ENCODE measurements around the gene TRIL.

The TRIL gene, protein sequence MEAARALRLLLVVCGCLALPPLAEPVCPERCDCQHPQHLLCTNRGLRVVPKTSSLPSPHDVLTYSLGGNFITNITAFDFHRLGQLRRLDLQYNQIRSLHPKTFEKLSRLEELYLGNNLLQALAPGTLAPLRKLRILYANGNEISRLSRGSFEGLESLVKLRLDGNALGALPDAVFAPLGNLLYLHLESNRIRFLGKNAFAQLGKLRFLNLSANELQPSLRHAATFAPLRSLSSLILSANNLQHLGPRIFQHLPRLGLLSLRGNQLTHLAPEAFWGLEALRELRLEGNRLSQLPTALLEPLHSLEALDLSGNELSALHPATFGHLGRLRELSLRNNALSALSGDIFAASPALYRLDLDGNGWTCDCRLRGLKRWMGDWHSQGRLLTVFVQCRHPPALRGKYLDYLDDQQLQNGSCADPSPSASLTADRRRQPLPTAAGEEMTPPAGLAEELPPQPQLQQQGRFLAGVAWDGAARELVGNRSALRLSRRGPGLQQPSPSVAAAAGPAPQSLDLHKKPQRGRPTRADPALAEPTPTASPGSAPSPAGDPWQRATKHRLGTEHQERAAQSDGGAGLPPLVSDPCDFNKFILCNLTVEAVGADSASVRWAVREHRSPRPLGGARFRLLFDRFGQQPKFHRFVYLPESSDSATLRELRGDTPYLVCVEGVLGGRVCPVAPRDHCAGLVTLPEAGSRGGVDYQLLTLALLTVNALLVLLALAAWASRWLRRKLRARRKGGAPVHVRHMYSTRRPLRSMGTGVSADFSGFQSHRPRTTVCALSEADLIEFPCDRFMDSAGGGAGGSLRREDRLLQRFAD

DNA sequence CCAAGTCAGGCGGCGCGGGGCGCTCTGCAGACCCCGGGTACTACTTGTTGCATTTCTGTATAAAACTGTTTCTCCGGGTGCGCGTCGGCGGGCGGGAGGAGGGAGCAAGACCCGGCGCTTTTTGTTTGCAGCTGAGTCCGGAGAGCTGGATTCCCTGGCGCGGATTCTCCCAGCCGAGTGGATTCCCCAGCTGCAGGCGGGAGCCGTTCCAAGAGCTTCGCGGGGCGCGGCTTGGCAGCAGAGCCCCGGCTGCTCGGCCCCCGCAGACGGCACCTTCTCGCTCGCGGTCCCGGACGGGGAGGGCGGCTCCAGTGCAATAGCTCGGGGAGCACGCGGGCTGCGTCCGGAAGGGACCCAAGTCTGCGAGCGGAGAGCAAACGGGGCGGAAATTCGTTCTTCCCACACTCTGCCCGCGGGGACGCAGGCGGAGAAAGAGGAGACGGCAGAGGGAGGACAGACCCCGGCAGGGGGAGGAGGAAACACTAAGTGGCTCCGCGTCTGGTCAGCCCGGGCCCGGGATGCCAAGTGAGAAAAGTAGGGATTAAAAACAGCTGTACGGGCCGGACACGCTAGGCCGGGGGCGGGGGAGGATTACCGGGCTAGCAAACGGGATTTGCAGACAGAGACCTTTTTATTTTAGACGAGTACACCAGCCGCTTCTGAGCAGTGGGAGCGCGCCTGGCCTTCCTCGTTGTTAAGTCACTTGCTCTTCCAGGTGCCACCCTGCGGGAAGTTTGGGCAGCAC lies at the start of gene TRIL:
Gene TRIL, minus strand, starts transcription at position 96 of the 745 bp plus-strand sequence. CDS start 284 bp downstream, outside the sequence.
- TF ChIP-seq, protein P1, sequence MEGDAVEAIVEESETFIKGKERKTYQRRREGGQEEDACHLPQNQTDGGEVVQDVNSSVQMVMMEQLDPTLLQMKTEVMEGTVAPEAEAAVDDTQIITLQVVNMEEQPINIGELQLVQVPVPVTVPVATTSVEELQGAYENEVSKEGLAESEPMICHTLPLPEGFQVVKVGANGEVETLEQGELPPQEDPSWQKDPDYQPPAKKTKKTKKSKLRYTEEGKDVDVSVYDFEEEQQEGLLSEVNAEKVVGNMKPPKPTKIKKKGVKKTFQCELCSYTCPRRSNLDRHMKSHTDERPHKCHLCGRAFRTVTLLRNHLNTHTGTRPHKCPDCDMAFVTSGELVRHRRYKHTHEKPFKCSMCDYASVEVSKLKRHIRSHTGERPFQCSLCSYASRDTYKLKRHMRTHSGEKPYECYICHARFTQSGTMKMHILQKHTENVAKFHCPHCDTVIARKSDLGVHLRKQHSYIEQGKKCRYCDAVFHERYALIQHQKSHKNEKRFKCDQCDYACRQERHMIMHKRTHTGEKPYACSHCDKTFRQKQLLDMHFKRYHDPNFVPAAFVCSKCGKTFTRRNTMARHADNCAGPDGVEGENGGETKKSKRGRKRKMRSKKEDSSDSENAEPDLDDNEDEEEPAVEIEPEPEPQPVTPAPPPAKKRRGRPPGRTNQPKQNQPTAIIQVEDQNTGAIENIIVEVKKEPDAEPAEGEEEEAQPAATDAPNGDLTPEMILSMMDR (IDR thresholded peaks at IDR 0.05) = no peak

DNA sequence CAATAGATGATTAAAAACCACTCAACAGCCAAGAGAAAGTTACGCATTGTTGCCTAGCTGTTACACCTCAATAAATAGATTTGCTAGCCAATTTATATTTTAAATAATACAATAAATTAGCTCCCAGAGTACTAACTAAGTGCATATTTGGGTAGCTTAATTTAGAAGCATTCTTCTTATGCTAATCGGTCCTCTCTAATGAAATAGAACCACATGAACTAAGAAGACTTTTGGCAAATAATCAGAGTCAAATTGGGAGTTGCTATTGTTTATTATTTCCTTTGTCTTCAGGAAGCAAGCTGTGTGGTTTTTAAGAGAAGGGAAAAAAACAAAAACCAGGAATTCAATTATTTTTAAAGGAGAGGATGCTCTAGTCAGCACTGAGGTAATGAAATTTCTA lies 49.0 kb upstream of the TRIL start:
- TF ChIP-seq, protein P1 (IDR thresholded peaks at IDR 0.05) = no peak

DNA sequence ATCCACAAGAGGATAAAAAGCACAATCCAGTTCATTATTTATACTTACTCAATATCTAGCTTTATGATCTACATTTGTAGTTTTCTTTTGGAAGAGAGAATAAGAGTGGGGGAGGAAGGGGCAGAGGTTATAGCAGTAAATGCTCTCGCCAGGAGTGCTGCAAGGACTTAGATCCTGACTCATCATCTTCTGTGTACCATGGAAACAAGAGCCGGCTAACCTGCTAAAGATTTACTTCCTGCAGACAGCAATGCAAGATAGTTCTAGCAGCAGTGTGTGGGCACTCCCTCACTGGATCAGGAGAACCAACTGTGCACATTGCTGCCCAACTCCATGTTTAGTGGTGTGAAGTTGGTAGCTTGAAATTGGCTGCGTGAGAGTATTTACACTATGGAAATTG lies 47.7 kb upstream of the TRIL start:
- TF ChIP-seq, protein P1 (IDR thresholded peaks at IDR 0.05) = no peak

DNA sequence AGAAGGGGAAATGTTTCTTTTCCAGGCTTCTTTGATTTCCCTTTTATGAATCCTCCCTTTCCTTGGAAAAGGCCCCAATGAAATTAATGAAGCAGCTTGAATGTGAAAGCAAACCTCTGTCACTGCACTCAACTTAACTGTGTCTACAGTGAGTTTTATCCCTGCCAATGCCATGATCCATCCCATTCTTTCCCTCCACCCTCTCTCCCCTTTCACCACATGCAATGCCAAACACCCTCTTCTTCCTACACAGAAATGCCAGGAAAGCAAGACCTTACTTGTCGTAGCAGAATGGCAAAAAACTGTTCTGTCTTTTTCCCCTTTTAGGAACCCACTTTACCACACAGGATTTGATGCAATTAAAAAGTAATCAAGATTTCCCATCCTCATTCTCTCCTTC lies 47.3 kb upstream of the TRIL start:
- TF ChIP-seq, protein P1 (IDR thresholded peaks at IDR 0.05) = no peak

DNA sequence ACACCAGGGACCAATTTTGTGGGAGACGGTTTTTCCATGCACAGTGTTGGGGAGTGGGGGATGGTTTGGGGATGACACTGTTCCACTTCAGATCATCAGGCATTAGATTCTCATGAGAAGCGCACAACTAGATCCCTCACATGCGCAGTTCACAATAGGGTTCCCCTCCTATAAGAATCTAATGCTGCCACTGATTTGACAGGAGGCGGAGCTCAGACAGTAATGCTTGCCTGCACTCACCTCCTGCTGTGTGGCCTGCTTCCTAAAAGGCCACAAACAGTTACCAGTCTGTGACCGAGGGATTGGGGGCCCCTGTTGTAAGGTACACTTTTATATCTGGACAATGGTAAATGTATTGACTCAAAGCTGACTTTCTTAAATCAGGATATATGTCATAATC lies 45.6 kb upstream of the TRIL start:
- TF ChIP-seq, protein P1 (IDR thresholded peaks at IDR 0.05) = no peak

DNA sequence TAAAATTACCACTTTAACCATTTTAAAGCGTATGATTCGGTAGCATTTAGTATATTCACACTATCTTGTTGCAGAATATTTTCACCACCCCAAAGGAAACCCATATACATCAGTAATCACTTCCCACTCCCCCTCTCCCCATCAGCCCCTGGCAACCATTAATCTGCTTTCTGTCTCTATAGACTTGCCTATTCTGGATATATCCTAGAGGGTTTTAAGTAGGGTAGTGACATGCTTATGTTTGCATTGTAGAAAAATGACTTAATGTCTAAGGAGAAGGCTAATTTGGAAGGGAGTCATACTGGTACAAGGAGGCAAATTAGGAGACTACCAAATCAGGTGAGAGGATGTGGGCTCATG lies 42.6 kb upstream of the TRIL start:
- TF ChIP-seq, protein P1 (IDR thresholded peaks at IDR 0.05) = no peak

All from LNCAP (cell line).